Endothelial cell of umbilical vein (primary cell): Measurements from ENCODE around the gene POU3F1. TPM values are rescaled to one million over a fixed set of nuclear protein-coding genes. Genes with fewer than 3 reads are reported as not detected.

Source experiments
- BruUV-seq: library from RNA; stranded (reverse); fragments of 400-500 nt; replicated peaks from 2 replicates; lab custom pipeline; 2021; lab: Mats Ljungman, UMichigan
- CTCF ChIA-PET: fragments of 300-600, 350-600 bp; sonication (Branson Sonifier 250); formaldehyde crosslinking; loops from one replicate; lab custom pipeline; 2021; ENCODE audit warnings: antibody characterized with exemption, inconsistent platforms; lab: Charles Lee
- POLR2A ChIA-PET: fragments of 300-600, 350-600 bp; sonication (Branson Sonifier 250); formaldehyde crosslinking; loops from one replicate; lab custom pipeline; 2021; ENCODE audit warnings: antibody characterized with exemption, inconsistent platforms; lab: Charles Lee
- DNase-seq: peaks from one replicate; pipeline ENCODE4 v3.0.0-alpha.2; 2011; ENCODE audit warnings: low read depth, low spot score
- FAIRE-seq: peaks from 2 replicates; lab custom pipeline; 2011; peaks lifted over from hg19 to GRCh38; lab: Jason Lieb, UNC
- H2AFZ ChIP-seq: 2 replicates; pipeline ENCODE4 v1.6.0; 2012; ENCODE audit warnings: low read depth, low read length, control low read depth, inconsistent platforms
- H3K27ac ChIP-seq: 2 replicates; pipeline ENCODE4 v1.5.1; 2011; ENCODE audit warnings: low read depth, mild to moderate bottlenecking, control low read depth, low read length, moderate library complexity; ENCODE audit not compliant: insufficient read depth
- H3K27me3 ChIP-seq, 2 experiments: 2 replicates each; pipeline versions ENCODE4 v1.6.0 to v1.6.1; 2011; ENCODE audit warnings: low read length in 2 of 2, mixed read lengths in 1 of 2; ENCODE audit not compliant: control insufficient read depth in 2 of 2, insufficient read depth in 2 of 2
- H3K36me3 ChIP-seq, 2 experiments: 2 replicates in 1 of 2; 3 replicates in 1 of 2; pipeline ENCODE4 v1.5.1; 2011; ENCODE audit warnings: low read length in 2 of 2, mild to moderate bottlenecking in 1 of 2, moderate library complexity in 1 of 2; ENCODE audit not compliant: control insufficient read depth in 2 of 2, insufficient read depth in 2 of 2; ENCODE audit errors: extremely low read depth in 1 of 2
- H3K4me1 ChIP-seq: 3 replicates; pipeline ENCODE4 v1.5.1; 2011; ENCODE audit warnings: mild to moderate bottlenecking, low read length; ENCODE audit not compliant: control insufficient read depth, insufficient read depth; ENCODE audit errors: extremely low read depth
- H3K4me2 ChIP-seq: 2 replicates; pipeline ENCODE4 v1.6.1; 2011; ENCODE audit warnings: low read length, control low read depth, mixed read lengths; ENCODE audit not compliant: insufficient read depth
- H3K4me3 ChIP-seq, 3 experiments: fragments of 200-600 bp in 1 of 3; sonication (generic), shearing (Covaris generic) in 1 of 3; replicated peaks in 1 of 3; 2 replicates each; pipeline ENCODE4 v1.5.1; 2011 to 2016; ENCODE audit warnings: control low read depth in 3 of 3, low read length in 3 of 3, mild to moderate bottlenecking in 2 of 3, inconsistent platforms in 1 of 3, low read depth in 1 of 3, moderate library complexity in 1 of 3; ENCODE audit not compliant: insufficient read depth in 1 of 3
- H3K79me2 ChIP-seq: 2 replicates; pipeline ENCODE4 v1.6.0; 2012; ENCODE audit warnings: low read length, inconsistent platforms; ENCODE audit not compliant: control insufficient read depth, insufficient read depth
- H3K9ac ChIP-seq: replicated peaks from 2 replicates; pipeline ENCODE3; 2011; ENCODE audit warnings: low read length, control low read depth; ENCODE audit not compliant: insufficient read depth; ENCODE audit errors: extremely low read depth
- H3K9me1 ChIP-seq: replicated peaks from 3 replicates; pipeline ENCODE4 v1.6.0; 2011; ENCODE audit warnings: mild to moderate bottlenecking, low read length; ENCODE audit not compliant: control insufficient read depth, insufficient read depth; ENCODE audit errors: extremely low read depth
- H3K9me3 ChIP-seq: replicated peaks from 2 replicates; pipeline ENCODE4 v1.5.1; 2012; ENCODE audit warnings: low read length, inconsistent platforms; ENCODE audit not compliant: control insufficient read depth, insufficient read depth
- H4K20me1 ChIP-seq: replicated peaks from 2 replicates; pipeline ENCODE3; 2011; ENCODE audit warnings: mild to moderate bottlenecking, low read length; ENCODE audit not compliant: control insufficient read depth, insufficient read depth; ENCODE audit errors: extremely low read depth
- CTCF ChIP-seq, 2 donors: IDR thresholded peaks; 1 replicate in 1 of 2; 2 replicates in 1 of 2; pipeline ENCODE4 v1.5.1; 2011; ENCODE audit warnings: low read length in 2 of 2, mild to moderate bottlenecking in 2 of 2, moderate library complexity in 2 of 2, control low read depth in 1 of 2, inconsistent platforms in 1 of 2, low read depth in 1 of 2; ENCODE audit not compliant: insufficient read depth in 1 of 2; ENCODE audit errors: extremely low read depth in 1 of 2
- EZH2 ChIP-seq: IDR thresholded peaks from 2 replicates; pipeline ENCODE4 v1.6.1; 2012; ENCODE audit warnings: borderline replicate concordance, low read depth, mild to moderate bottlenecking, moderate library complexity, low read length, inconsistent platforms; ENCODE audit not compliant: severe bottlenecking
- FOS ChIP-seq: IDR thresholded peaks from 2 replicates; pipeline ENCODE4 v1.6.1; 2011; ENCODE audit warnings: mild to moderate bottlenecking, low read length, moderate library complexity, borderline replicate concordance; ENCODE audit not compliant: insufficient read depth
- GATA2 ChIP-seq: IDR thresholded peaks from 2 replicates; pipeline ENCODE4 v1.7.0; 2011; ENCODE audit warnings: low read depth, mild to moderate bottlenecking, moderate library complexity, mixed read lengths, low read length; ENCODE audit not compliant: insufficient read length, insufficient read depth
- JUN ChIP-seq: IDR thresholded peaks from 2 replicates; pipeline ENCODE4 v1.6.1; 2011; ENCODE audit warnings: borderline replicate concordance, low read depth; ENCODE audit not compliant: insufficient read length, insufficient read depth
- MAX ChIP-seq: IDR thresholded peaks from 2 replicates; pipeline ENCODE4 v1.6.1; 2011; ENCODE audit not compliant: insufficient read depth, insufficient read length
- MYC ChIP-seq: IDR thresholded peaks from one replicate; pipeline ENCODE4 v1.6.1; 2011; ENCODE audit warnings: mild to moderate bottlenecking, low read depth, low read length
- POLR2A ChIP-seq: IDR thresholded peaks from 2 replicates; pipeline ENCODE4 v1.6.1; 2012; ENCODE audit warnings: low read depth, mild to moderate bottlenecking, control low read depth, low read length
- POLR2AphosphoS5 ChIP-seq: IDR thresholded peaks from 2 replicates; pipeline ENCODE4 v1.6.1; 2012; ENCODE audit warnings: low read depth, mild to moderate bottlenecking, control low read depth, low read length, moderate library complexity; ENCODE audit not compliant: insufficient read depth
- dilution Hi-C: fragments of 300-500 bp; cut with MboI; formaldehyde crosslinking; loops from one replicate; pipeline ENCODE4 v1.15.0; 2019; ENCODE audit warnings: low sequenced_read_pairs; ENCODE audit not compliant: extremely low pct_ligation_motif_present
- intact Hi-C: fragments of 100-400 bp; cut with micrococcal nuclease; formaldehyde crosslinking; loops from one replicate; pipeline ENCODE4 v1.10.0; 2022
- polyA plus RNA-seq, 4 experiments: library from polyadenylated mRNA; depleted of rRNA in 3 of 4; stranded (reverse) in 3 of 4; unstranded in 1 of 4; fragments of >200 nt; gene quantifications; 2 replicates each; pipeline versions ENCODE4 v1.2.1 to v1.2.3, GENCODE V29; 2011 to 2012; ENCODE audit warnings: missing spikeins in 1 of 4
- total RNA-seq: library from RNA; stranded (reverse); gene quantifications from 2 replicates; pipeline ENCODE4 v1.2.3, GENCODE V29; 2021

POU3F1 gene
- total and polyA plus RNA-seq, 2 donors (not counting 3 experiments of a cell fraction or from before 2014, with no cell fraction given), result not detected

- no peak for FAIRE-seq
- Histone ChIP-seq H3K27me3 (peaks cover 0 to 2% of the 10 kb centered on the region in 2 experiments), H3K9ac (no peak overlapping the region), H3K27ac (no peak overlapping the region), H3K4me3 (no peak overlapping the region), H3K4me1 (no peaks in the 10 kb centered on the region), H3K9me1 (no peaks in the 10 kb centered on the region), H4K20me1 (no peaks in the 10 kb centered on the region), H3K79me2 (no peaks in the 10 kb centered on the region), H2AFZ (no peak overlapping the region), H3K9me3 (no peaks in the 10 kb centered on the region), H3K36me3 (no peaks in the 10 kb centered on the region), H3K4me2 (no peak overlapping the region)
- no peak for DNase-seq
- ChIA-PET CTCF (no interaction called here), POLR2A (no interaction called here)
- intact Hi-C loops (no loop called here), dilution Hi-C loops (no loop called here)
- BruUV-seq, result no TSS peak
- no peak for TF ChIP-seq MYC
- no peak for TF ChIP-seq EZH2
- no peak for TF ChIP-seq POLR2AphosphoS5
- TF ChIP-seq GATA2, result no peak
- TF ChIP-seq FOS, result no peak
- TF ChIP-seq CTCF (IDR thresholded peaks at IDR 0.05; ENCODE audit: extremely low read depth in 1 of 2, insufficient read depth in 1 of 2, low read depth in 1 of 2, low read length in 2 of 2), result no peak
- no peak for TF ChIP-seq JUN
- no peak for TF ChIP-seq MAX
- TF ChIP-seq POLR2A, result no peak
These were observed 42.2 kb upstream of the POU3F1 start for GRCh38 chr1:38088791-38089190.
